Measurements from ENCODE around the gene TGOLN2. TPM values are rescaled to one million over a fixed set of nuclear protein-coding genes. Genes with fewer than 3 reads are reported as not detected.

TGOLN2 gene
- total and polyA plus RNA-seq, 7 donors = 14.3 to 51.7 (median 36.8) TPM

DNA sequence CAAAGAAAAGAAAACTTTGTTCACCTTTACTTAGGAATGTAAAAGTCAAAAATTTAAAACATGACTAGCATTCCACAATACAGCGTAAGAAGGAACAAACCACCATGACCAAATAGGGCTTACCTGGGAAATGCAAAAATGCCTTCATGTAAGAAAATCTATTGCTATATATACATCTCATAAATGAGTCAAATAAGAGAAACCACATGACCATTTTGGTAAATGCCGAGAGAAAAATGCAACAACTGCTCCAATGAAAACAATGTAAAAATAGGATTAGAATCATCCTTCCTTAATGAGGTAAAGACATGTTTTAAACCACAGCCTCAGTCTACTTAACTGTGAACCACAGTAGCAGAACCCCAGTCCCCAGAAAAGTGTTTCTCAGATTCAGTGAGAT, 49.4 kb downstream of the TGOLN2 start:
- DNase-seq (no peak), ATAC-seq (no peak)
- H3K36me3 ChIP-seq (ENCODE audit: insufficient read depth in 1 of 2, low read depth in 1 of 2) = peaks cover 0 to under 1% of the 10 kb centered on the region in 2 donors
- no peak overlapping the region for H3K4me3 ChIP-seq
- H3K27ac ChIP-seq = no peak overlapping the region
- peaks cover 14% of the 10 kb centered on the region for H3K4me1 ChIP-seq
- 65 to 67% (median 66%) methylated on average over 2 of the region's 2 CpGs for WGBS, 3 donors
- H3K9me3 ChIP-seq = no peaks in the 10 kb centered on the region
- intact Hi-C loops (cut with DNase I) = no loop called here
- no peaks in the 10 kb centered on the region for H3K27me3 ChIP-seq (ENCODE audit: insufficient read depth in 3 of 3, low read length in 2 of 3)
- TF ChIP-seq, protein P1, sequence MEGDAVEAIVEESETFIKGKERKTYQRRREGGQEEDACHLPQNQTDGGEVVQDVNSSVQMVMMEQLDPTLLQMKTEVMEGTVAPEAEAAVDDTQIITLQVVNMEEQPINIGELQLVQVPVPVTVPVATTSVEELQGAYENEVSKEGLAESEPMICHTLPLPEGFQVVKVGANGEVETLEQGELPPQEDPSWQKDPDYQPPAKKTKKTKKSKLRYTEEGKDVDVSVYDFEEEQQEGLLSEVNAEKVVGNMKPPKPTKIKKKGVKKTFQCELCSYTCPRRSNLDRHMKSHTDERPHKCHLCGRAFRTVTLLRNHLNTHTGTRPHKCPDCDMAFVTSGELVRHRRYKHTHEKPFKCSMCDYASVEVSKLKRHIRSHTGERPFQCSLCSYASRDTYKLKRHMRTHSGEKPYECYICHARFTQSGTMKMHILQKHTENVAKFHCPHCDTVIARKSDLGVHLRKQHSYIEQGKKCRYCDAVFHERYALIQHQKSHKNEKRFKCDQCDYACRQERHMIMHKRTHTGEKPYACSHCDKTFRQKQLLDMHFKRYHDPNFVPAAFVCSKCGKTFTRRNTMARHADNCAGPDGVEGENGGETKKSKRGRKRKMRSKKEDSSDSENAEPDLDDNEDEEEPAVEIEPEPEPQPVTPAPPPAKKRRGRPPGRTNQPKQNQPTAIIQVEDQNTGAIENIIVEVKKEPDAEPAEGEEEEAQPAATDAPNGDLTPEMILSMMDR (IDR thresholded peaks at IDR 0.05) = no peak

DNA sequence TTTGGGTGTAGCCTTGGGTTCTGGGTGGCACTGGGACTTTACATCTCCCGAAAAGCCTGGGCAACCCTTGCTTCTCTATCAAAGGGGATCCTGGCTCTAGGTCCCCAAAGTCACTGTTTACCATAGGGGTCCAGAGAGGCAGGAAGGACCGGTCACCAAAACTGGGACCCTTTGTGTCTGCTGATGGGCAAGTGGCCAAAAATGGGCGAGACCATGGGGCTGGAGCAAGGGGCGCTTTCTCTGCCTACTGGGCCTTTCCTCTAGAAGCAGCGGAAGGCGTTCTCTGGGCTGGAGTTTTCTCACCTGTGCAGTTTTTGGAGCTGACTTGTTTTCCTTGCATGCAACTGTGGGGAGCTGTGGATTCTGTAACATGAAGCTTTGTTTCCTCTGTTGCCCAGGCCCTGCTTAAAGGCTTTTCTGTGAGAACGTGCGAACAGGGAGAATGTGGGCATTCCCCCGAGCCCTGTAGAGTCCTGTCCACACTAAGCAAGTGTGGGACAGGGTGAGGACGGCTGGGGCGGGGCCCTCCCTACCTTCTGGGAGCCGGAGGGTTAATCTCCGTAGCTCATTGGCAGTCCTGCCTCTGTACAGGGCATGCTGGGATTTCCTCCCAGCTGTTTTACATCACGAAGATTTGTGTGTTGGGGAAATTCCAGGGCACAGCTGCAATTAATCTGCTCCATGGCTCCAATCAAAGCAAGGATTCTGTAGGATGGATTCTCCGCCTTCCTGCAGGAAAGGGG, 50.2 kb downstream of the TGOLN2 start:
- Histone ChIP-seq H3K27me3 (ENCODE audit: insufficient read depth in 3 of 3, low read length in 2 of 3) (no peaks in the 10 kb centered on the region), H3K9me3 (no peaks in the 10 kb centered on the region), H3K4me1 (peaks cover 14% of the 10 kb centered on the region), H3K27ac (peak overlapping the region; percentile 25), H3K36me3 (ENCODE audit: insufficient read depth in 1 of 2, low read depth in 1 of 2) (no peaks in the 10 kb centered on the region), H3K4me3 (no peak overlapping the region)
- WGBS, 3 donors = 37 to 42% (median 41%) methylated on average over 15 of the region's 15 CpGs
- intact Hi-C loops (cut with DNase I) = no loop called here
- peak in 1 of 2 donors; percentile 31 for DNase-seq
- TF ChIP-seq, protein P1 (IDR thresholded peaks at IDR 0.05) = no peak
- peak; percentile 36 to 59 (median 54) for ATAC-seq

DNA sequence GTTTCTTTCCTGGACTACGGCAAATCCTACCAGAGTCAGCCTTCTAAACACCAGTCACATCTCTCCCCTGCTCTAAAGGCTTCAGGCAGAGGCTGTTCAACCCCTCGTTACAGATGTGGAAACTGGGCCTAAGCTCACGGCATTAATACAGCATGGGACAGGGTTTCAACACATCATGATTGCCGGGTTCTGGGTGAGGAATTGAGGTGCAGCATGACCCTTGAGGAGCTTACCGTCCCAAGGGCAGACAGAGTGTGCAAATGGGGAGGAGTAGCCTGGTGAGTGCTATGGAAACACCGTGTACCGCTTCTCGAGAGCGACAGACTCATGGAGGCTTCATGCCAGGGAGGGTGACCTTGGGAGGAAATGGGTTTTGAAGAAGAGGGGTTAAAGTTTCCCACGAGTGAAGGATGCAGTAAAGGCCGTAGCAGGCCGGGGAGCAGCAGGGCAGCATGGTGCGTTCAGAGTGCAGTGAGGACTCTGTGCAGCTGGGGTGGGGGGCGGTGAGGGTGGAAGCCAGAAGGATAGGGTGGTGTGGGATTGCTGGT, 51.1 kb downstream of the TGOLN2 start:
- DNase-seq = no peak
- Histone ChIP-seq H3K27ac (peak overlapping the region; percentile 27), H3K4me3 (peak overlapping the region; percentile 46), H3K27me3 (ENCODE audit: insufficient read depth in 3 of 3, low read length in 2 of 3) (no peaks in the 10 kb centered on the region), H3K36me3 (ENCODE audit: insufficient read depth in 1 of 2, low read depth in 1 of 2) (no peaks in the 10 kb centered on the region), H3K4me1 (peaks cover 14% of the 10 kb centered on the region), H3K9me3 (no peaks in the 10 kb centered on the region)
- WGBS, 3 donors = 32 to 48% (median 43%) methylated on average over 14 of the region's 14 CpGs
- intact Hi-C loops (cut with DNase I) = no loop called here
- peak in 3 of 4 donors; percentile 29 to 38 (median 32) for ATAC-seq
- TF ChIP-seq, protein P1 (IDR thresholded peaks at IDR 0.05) = no peak

DNA sequence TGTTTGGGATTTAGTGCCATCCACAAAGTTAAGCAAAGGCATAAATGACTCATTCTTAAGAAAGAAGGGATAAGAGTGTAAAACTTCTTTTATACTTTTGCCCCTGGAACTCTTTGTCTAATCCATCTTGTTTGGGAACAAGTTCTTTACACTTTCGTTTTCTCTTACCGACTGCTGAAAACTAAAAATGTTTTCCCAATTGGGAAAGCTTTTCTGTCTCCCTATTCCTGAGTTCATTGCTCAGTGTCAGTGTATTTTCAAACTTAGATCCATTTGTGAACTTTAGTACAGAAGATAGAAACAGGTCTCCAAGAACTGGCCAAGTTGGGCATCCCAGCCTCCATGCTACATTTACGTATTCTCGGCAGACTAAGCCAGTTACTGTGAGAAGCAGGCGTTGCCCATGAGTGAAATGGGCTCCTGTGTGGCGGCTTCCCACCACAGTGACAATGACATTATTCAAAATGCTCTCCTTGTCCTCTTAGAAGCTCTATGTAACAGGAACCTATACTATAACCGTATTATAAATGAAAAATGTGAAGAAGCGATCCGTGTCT, 51.7 kb downstream of the TGOLN2 start:
- intact Hi-C loops (cut with DNase I) = no loop called here
- no peaks in the 10 kb centered on the region for H3K27me3 ChIP-seq (ENCODE audit: insufficient read depth in 3 of 3, low read length in 2 of 3)
- WGBS, 3 donors = 34 to 55% (median 45%) methylated on average over 9 of the region's 9 CpGs
- no peaks in the 10 kb centered on the region for H3K36me3 ChIP-seq (ENCODE audit: insufficient read depth in 1 of 2, low read depth in 1 of 2)
- H3K4me3 ChIP-seq = peak overlapping the region; percentile 46
- H3K27ac ChIP-seq = peak overlapping the region; percentile 27
- peaks cover 14% of the 10 kb centered on the region for H3K4me1 ChIP-seq
- TF ChIP-seq, protein P1 (IDR thresholded peaks at IDR 0.05) = no peak
- no peaks in the 10 kb centered on the region for H3K9me3 ChIP-seq
- ATAC-seq (no peak), DNase-seq (no peak)

Measured in psoas muscle (tissue), 8 donors.